GM12892 (cell line): Measurements from ENCODE around the gene LRRC45.

Experiments
- POLR2A ChIP-seq: IDR thresholded peaks from 2 replicates; pipeline ENCODE4 v1.6.1; 2011; ENCODE audit warnings: low read depth, low read length, control low read depth
- POLR2AphosphoS5 ChIP-seq: IDR thresholded peaks from 2 replicates; pipeline ENCODE4 v1.6.1; 2011; ENCODE audit warnings: low read depth, low read length, control low read depth
- TAF1 ChIP-seq: IDR thresholded peaks from 2 replicates; pipeline ENCODE4 v1.6.1; 2011; ENCODE audit warnings: low read depth, mild to moderate bottlenecking, control low read depth, low read length, borderline replicate concordance

DNA sequence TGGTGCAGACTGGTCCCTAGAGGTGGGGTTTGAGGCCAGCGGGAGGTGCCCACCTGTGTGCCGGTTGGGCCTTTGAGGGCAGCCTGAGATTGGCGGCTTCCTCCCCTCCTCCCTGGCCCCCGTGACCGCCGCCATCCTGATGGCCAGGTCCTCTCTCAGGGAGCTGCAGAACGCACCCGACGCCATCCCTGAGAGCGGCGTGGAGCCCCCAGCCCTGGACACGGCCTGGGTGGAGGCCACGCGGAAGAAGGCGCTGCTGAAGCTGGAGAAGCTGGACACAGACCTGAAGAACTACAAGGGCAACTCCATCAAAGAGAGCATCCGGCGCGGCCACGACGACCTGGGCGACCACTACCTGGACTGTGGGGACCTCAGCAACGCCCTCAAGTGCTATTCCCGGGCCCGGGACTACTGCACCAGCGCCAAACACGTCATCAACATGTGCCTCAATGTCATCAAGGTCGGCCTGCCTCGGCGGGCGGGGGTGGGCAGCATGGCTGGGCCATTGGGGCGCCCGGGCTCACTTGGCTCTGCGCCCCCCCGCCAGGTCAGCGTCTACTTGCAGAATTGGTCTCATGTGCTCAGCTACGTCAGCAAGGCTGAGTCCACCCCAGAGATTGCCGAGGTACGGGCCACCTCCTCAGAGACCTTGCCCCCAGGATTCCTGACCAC lies 31.4 kb downstream of the LRRC45 start:
- TF ChIP-seq POLR2A (no peak), POLR2AphosphoS5 (no peak), TAF1 (no peak)
